SK-N-SH treated with all-trans-retinoic acid at 6 μM for 48 hours (cell line): ENCODE data around the gene GCG.

Experiments used
- ATAC-seq: fragments of 200-7000 bp; cut with Tn5 transposase; 3 replicates; pipeline ENCODE4 v1.9.1; 2020; ENCODE audit warnings: mild to moderate bottlenecking, moderate library complexity
- ARNTL ChIP-seq: fragments of 450-650 bp; formaldehyde crosslinking; IDR thresholded peaks from 2 replicates; pipeline ENCODE4 v1.5.0; 2020; ENCODE audit warnings: low read depth, mild to moderate bottlenecking, moderate library complexity, borderline replicate concordance
- BACH2 ChIP-seq: fragments of 250-450 bp; sonication (Bioruptor Pico); IDR thresholded peaks from 2 replicates; pipeline ENCODE4 v1.9.0; 2021; ENCODE audit warnings: mild to moderate bottlenecking, borderline replicate concordance
- CSDC2 ChIP-seq: fragments of 250-450 bp; sonication (Bioruptor Pico); IDR thresholded peaks from 2 replicates; pipeline ENCODE4 v1.5.0; 2020; ENCODE audit warnings: mild to moderate bottlenecking, moderate library complexity
- ESRRG ChIP-seq: fragments of 250-450 bp; sonication (Bioruptor Pico); IDR thresholded peaks from 2 replicates; pipeline ENCODE4 v1.6.1; 2021; ENCODE audit warnings: mild to moderate bottlenecking
- GLIS3 ChIP-seq: fragments of 250-450 bp; sonication (Bioruptor Pico); IDR thresholded peaks from 2 replicates; pipeline ENCODE4 v1.5.0; 2020; ENCODE audit warnings: mild to moderate bottlenecking, moderate library complexity
- ISL1 ChIP-seq: fragments of 250-450 bp; sonication (Bioruptor Pico); IDR thresholded peaks from 2 replicates; pipeline ENCODE4 v2.1.2; 2022; ENCODE audit warnings: mild to moderate bottlenecking, moderate library complexity
- OSR1 ChIP-seq: fragments of 250-450 bp; sonication (Bioruptor Pico); IDR thresholded peaks from 2 replicates; pipeline ENCODE4 v1.8.0; 2022; ENCODE audit warnings: moderate library complexity, mild to moderate bottlenecking, inconsistent platforms
- PPARA ChIP-seq: fragments of 250-450 bp; sonication (Bioruptor Pico); IDR thresholded peaks from 2 replicates; pipeline ENCODE4 v1.5.0; 2020; ENCODE audit warnings: mild to moderate bottlenecking, borderline replicate concordance
- RARB ChIP-seq: fragments of 250-450 bp; sonication (Bioruptor Pico); IDR thresholded peaks from 2 replicates; pipeline ENCODE4 v1.8.0; 2021; ENCODE audit warnings: mild to moderate bottlenecking, moderate library complexity
- SNAI2 ChIP-seq: fragments of 250-450 bp; sonication (Bioruptor Pico); IDR thresholded peaks from 2 replicates; pipeline ENCODE4 v1.5.0; 2020; ENCODE audit warnings: mild to moderate bottlenecking, moderate library complexity
- TCF4 ChIP-seq: fragments of 250-450 bp; sonication (Bioruptor Pico); IDR thresholded peaks from 2 replicates; pipeline ENCODE4 v1.8.0; 2021; ENCODE audit warnings: mild to moderate bottlenecking, moderate library complexity, borderline replicate concordance
- TOX ChIP-seq: fragments of 250-450 bp; sonication (Bioruptor Pico); IDR thresholded peaks from 2 replicates; pipeline ENCODE4 v1.8.0; 2021; ENCODE audit warnings: mild to moderate bottlenecking, moderate library complexity, borderline replicate concordance
- ZC3H10 ChIP-seq: fragments of 250-450 bp; sonication (Bioruptor Pico); IDR thresholded peaks from 2 replicates; pipeline ENCODE4 v1.5.1; 2021; ENCODE audit warnings: mild to moderate bottlenecking, moderate library complexity
- ZFP3 ChIP-seq: fragments of 250-450 bp; sonication (Bioruptor Pico); IDR thresholded peaks from 2 replicates; pipeline ENCODE4 v1.5.0; 2020; ENCODE audit warnings: mild to moderate bottlenecking, moderate library complexity
- ZFP30 ChIP-seq: fragments of 450-650 bp; formaldehyde crosslinking; IDR thresholded peaks from 2 replicates; pipeline ENCODE4 v1.5.0; 2022; ENCODE audit warnings: mild to moderate bottlenecking, moderate library complexity
- ZNF70 ChIP-seq: fragments of 450-650 bp; formaldehyde crosslinking; IDR thresholded peaks from 2 replicates; pipeline ENCODE4 v1.5.0; 2020; ENCODE audit warnings: mild to moderate bottlenecking, moderate library complexity
- ZNF8 ChIP-seq: fragments of 450-650 bp; formaldehyde crosslinking; IDR thresholded peaks from 2 replicates; pipeline ENCODE4 v1.5.0; 2020; ENCODE audit warnings: mild to moderate bottlenecking, moderate library complexity
- TF ChIP-seq, protein P1 (sequence below): fragments of 250-450 bp; sonication (Bioruptor Pico); IDR thresholded peaks from 2 replicates; pipeline ENCODE4 v1.5.0; 2020; ENCODE audit warnings: mild to moderate bottlenecking, moderate library complexity
- TF ChIP-seq, protein P2 (sequence below): fragments of 250-450 bp; sonication (Bioruptor Pico); IDR thresholded peaks from 2 replicates; pipeline ENCODE4 v1.5.1; 2020; ENCODE audit warnings: low read depth, mild to moderate bottlenecking, moderate library complexity
- TF ChIP-seq, protein P3 (sequence below): fragments of 250-450 bp; sonication (Bioruptor Pico); IDR thresholded peaks from 2 replicates; pipeline ENCODE4 v1.8.0; 2021; ENCODE audit warnings: low read depth, mild to moderate bottlenecking, moderate library complexity, borderline replicate concordance
- TF ChIP-seq, protein P4 (sequence below): fragments of 250-450 bp; sonication (Bioruptor Pico); IDR thresholded peaks from 2 replicates; pipeline ENCODE4 v1.5.1; 2021; ENCODE audit warnings: mild to moderate bottlenecking, moderate library complexity

The GCG gene

DNA sequence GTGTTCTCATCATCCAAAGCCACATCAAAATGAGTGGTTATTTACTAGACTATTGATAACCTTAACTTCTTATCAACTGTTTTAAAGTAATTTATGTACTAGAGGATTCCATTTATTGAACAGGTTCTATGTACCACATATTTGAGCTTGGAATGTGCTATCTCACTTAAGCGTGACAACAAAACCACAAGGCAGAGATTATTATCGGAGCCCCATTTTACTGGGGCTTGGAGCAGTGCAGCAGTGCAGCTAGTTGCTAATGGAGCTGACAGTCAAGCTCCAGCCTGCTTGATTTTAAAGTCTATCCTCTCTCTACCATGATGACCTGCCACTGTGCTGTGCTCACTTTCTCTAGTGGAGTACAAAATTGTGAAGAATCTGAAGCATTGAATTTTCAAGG, 24.6 kb downstream of the GCG start:
- no peak for ATAC-seq
- TF ChIP-seq GLIS3 (CRISPR knock-in tag) = no peak
- no peak for TF ChIP-seq ZFP30
- TF ChIP-seq, protein P1, sequence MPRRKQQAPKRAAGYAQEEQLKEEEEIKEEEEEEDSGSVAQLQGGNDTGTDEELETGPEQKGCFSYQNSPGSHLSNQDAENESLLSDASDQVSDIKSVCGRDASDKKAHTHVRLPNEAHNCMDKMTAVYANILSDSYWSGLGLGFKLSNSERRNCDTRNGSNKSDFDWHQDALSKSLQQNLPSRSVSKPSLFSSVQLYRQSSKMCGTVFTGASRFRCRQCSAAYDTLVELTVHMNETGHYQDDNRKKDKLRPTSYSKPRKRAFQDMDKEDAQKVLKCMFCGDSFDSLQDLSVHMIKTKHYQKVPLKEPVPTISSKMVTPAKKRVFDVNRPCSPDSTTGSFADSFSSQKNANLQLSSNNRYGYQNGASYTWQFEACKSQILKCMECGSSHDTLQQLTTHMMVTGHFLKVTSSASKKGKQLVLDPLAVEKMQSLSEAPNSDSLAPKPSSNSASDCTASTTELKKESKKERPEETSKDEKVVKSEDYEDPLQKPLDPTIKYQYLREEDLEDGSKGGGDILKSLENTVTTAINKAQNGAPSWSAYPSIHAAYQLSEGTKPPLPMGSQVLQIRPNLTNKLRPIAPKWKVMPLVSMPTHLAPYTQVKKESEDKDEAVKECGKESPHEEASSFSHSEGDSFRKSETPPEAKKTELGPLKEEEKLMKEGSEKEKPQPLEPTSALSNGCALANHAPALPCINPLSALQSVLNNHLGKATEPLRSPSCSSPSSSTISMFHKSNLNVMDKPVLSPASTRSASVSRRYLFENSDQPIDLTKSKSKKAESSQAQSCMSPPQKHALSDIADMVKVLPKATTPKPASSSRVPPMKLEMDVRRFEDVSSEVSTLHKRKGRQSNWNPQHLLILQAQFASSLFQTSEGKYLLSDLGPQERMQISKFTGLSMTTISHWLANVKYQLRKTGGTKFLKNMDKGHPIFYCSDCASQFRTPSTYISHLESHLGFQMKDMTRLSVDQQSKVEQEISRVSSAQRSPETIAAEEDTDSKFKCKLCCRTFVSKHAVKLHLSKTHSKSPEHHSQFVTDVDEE = no peak
- TF ChIP-seq BACH2 (CRISPR knock-in tag) = no peak
- TF ChIP-seq TOX (CRISPR knock-in tag) = no peak
- TF ChIP-seq, protein P2, sequence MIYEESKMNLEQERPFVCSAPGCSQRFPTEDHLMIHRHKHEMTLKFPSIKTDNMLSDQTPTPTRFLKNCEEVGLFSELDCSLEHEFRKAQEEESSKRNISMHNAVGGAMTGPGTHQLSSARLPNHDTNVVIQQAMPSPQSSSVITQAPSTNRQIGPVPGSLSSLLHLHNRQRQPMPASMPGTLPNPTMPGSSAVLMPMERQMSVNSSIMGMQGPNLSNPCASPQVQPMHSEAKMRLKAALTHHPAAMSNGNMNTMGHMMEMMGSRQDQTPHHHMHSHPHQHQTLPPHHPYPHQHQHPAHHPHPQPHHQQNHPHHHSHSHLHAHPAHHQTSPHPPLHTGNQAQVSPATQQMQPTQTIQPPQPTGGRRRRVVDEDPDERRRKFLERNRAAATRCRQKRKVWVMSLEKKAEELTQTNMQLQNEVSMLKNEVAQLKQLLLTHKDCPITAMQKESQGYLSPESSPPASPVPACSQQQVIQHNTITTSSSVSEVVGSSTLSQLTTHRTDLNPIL = no peak
- TF ChIP-seq ZFP3 = no peak
- no peak for TF ChIP-seq ARNTL (CRISPR knock-in tag)
- no peak for TF ChIP-seq TCF4
- TF ChIP-seq PPARA (CRISPR knock-in tag) = no peak
- no peak for TF ChIP-seq ZNF8
- no peak for TF ChIP-seq ZNF70 (CRISPR knock-in tag)
- TF ChIP-seq CSDC2 (CRISPR knock-in tag) = no peak
- TF ChIP-seq SNAI2 (CRISPR knock-in tag) = no peak
- TF ChIP-seq RARB (CRISPR knock-in tag) = no peak
- TF ChIP-seq, protein P3, sequence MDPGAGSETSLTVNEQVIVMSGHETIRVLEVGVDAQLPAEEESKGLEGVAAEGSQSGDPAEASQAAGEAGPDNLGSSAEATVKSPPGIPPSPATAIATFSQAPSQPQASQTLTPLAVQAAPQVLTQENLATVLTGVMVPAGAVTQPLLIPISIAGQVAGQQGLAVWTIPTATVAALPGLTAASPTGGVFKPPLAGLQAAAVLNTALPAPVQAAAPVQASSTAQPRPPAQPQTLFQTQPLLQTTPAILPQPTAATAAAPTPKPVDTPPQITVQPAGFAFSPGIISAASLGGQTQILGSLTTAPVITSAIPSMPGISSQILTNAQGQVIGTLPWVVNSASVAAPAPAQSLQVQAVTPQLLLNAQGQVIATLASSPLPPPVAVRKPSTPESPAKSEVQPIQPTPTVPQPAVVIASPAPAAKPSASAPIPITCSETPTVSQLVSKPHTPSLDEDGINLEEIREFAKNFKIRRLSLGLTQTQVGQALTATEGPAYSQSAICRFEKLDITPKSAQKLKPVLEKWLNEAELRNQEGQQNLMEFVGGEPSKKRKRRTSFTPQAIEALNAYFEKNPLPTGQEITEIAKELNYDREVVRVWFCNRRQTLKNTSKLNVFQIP (CRISPR knock-in tag) = no peak
- no peak for TF ChIP-seq OSR1
- TF ChIP-seq ESRRG (CRISPR knock-in tag) = no peak
- TF ChIP-seq, protein P4, sequence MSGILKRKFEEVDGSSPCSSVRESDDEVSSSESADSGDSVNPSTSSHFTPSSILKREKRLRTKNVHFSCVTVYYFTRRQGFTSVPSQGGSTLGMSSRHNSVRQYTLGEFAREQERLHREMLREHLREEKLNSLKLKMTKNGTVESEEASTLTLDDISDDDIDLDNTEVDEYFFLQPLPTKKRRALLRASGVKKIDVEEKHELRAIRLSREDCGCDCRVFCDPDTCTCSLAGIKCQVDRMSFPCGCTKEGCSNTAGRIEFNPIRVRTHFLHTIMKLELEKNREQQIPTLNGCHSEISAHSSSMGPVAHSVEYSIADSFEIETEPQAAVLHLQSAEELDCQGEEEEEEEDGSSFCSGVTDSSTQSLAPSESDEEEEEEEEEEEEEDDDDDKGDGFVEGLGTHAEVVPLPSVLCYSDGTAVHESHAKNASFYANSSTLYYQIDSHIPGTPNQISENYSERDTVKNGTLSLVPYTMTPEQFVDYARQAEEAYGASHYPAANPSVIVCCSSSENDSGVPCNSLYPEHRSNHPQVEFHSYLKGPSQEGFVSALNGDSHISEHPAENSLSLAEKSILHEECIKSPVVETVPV (CRISPR knock-in tag) = no peak

GRCh38 chr2:162126527-162126926, 25.5 kb downstream of the GCG start:
- TF ChIP-seq CSDC2 (CRISPR knock-in tag) = no peak
- no peak for TF ChIP-seq OSR1
- no peak for TF ChIP-seq BACH2 (CRISPR knock-in tag)
- TF ChIP-seq ZNF8 = no peak
- TF ChIP-seq TCF4 = no peak
- no peak for ATAC-seq

DNA sequence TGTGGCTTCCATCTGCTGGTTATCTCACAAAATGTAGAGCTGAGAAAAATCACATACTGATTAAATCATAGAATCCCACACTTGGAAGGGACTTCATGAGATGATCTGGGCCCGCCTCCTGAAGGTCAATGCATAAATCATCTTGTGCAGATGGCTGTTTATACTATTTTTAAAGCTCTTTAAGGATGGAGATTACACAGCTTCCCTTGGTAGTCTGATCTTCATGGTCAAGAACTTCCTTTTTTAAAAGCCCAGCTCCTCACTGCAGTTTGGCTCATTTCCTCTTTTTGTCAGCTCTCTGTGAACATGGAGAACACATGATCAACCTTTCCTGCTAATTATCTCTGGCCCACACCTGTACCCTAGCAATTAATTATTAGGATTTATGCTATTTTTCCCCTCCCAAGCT, 25.9 kb downstream of the GCG start:
- TF ChIP-seq ISL1 (CRISPR knock-in tag) = no peak
- TF ChIP-seq, protein P1 = no peak
- TF ChIP-seq ZNF70 (CRISPR knock-in tag) = no peak
- no peak for TF ChIP-seq ESRRG (CRISPR knock-in tag)
- TF ChIP-seq ZNF8 = no peak
- ATAC-seq = no peak

GRCh38 chr2:162125138-162125537, 26.9 kb downstream of the GCG start:
- ATAC-seq = 0 out of 3 replicates have a peak, but pooled peaks have one; percentile 26
- TF ChIP-seq TCF4 (no peak), ZC3H10 (CRISPR knock-in tag) (no peak), RARB (CRISPR knock-in tag) (no peak), PPARA (CRISPR knock-in tag) (no peak)
- TF ChIP-seq, protein P1 = no peak
- TF ChIP-seq, protein P4 (CRISPR knock-in tag) = no peak
